Breast epithelium (tissue), 3 donors: ENCODE results near the gene KCNIP4.

ENCODE experiments used
- POLR2A ChIP-seq: fragments of 450-650 bp; IDR thresholded peaks from one replicate; pipeline ENCODE4 v1.6.1; 2016; ENCODE audit warnings: antibody characterized with exemption, mild to moderate bottlenecking, moderate library complexity
- POLR2AphosphoS5 ChIP-seq, 3 donors: sonication (generic); formaldehyde crosslinking; IDR thresholded peaks; one replicate each; pipeline ENCODE4 v1.6.1; 2017; ENCODE audit warnings: antibody characterized with exemption in 3 of 3
- TF ChIP-seq, protein P1 (sequence below), 3 donors: fragments of 450-650 bp; IDR thresholded peaks; one replicate each; pipeline ENCODE4 v1.5.1; 2016 to 2017; ENCODE audit warnings: antibody characterized with exemption in 3 of 3, mild to moderate bottlenecking in 3 of 3, moderate library complexity in 3 of 3

DNA sequence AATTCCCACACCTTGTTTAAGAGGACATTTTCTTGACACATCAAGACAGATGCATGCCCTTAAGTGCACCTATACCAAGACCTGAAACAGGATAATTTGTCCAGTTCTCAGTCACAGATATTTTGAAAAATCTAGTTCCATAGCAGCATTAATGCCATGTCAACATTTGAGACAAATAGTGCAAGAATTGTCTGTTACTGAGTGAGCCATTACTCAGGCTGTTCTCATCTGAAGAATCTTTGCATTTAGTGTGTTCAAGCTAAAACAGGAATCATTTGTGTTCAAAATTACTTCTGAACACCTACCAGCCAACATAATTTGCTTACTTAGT is 354.9 kb downstream of the KCNIP4 start:
- TF ChIP-seq, protein P1, sequence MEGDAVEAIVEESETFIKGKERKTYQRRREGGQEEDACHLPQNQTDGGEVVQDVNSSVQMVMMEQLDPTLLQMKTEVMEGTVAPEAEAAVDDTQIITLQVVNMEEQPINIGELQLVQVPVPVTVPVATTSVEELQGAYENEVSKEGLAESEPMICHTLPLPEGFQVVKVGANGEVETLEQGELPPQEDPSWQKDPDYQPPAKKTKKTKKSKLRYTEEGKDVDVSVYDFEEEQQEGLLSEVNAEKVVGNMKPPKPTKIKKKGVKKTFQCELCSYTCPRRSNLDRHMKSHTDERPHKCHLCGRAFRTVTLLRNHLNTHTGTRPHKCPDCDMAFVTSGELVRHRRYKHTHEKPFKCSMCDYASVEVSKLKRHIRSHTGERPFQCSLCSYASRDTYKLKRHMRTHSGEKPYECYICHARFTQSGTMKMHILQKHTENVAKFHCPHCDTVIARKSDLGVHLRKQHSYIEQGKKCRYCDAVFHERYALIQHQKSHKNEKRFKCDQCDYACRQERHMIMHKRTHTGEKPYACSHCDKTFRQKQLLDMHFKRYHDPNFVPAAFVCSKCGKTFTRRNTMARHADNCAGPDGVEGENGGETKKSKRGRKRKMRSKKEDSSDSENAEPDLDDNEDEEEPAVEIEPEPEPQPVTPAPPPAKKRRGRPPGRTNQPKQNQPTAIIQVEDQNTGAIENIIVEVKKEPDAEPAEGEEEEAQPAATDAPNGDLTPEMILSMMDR (IDR thresholded peaks at IDR 0.05), result no peak
- TF ChIP-seq POLR2AphosphoS5 (IDR thresholded peaks at IDR 0.05) (no peak), POLR2A (no peak)
